ENCODE data around the gene WSCD2.

- TF ChIP-seq CTCF (IDR thresholded peaks at IDR 0.05; ENCODE audit: low read length) (no peak), EZH2phosphoT487 (IDR thresholded peaks at IDR 0.05; ENCODE audit: low read length) (no peak)
Observed at GRCh38 chr12:108162207-108162606, 33.1 kb downstream of the WSCD2 start.
